ENCODE data around the gene AZI2.

AZI2 gene

GRCh38 chr3:28348629-28349468 is at the start of gene AZI2, which contains the start of gene ZCWPW2:
TSS of gene AZI2 (minus strand) at chr3:28348824. CDS start at chr3:28340617, 8,207 bp downstream.
TSS of gene ZCWPW2 (plus strand) at chr3:28348721. CDS start at chr3:28413069, 64,348 bp downstream.
- peak; percentile 96 for DNase-seq

- DNase-seq: no peak
These were observed 40.4 kb upstream of the AZI2 start for GRCh38 chr3:28388978-28389377.

- DNase-seq: no peak
These were observed 37.4 kb upstream of the AZI2 start for GRCh38 chr3:28386049-28386448.

GRCh38 chr3:28376424-28376823 is 27.8 kb upstream of the AZI2 start:
- DNase-seq: no peak

- DNase-seq: no peak
These were observed 911 bp upstream of the AZI2 start for GRCh38 chr3:28349469-28350000.

- DNase-seq: no peak
These were observed 377 bp downstream of the AZI2 start for GRCh38 chr3:28348265-28348628.

- DNase-seq: peak; percentile 44
These were observed 1.0 kb downstream of the AZI2 start for GRCh38 chr3:28347374-28348264.

- DNase-seq: no peak
These were observed 2.9 kb downstream of the AZI2 start for GRCh38 chr3:28345690-28346089.

GRCh38 chr3:28343144-28343543 is 5.5 kb downstream of the AZI2 start:
- DNase-seq: no peak

GRCh38 chr3:28337230-28337629 is 11.4 kb downstream of the AZI2 start:
- DNase-seq: no peak

GRCh38 chr3:28335246-28335645 is 13.4 kb downstream of the AZI2 start:
- DNase-seq: no peak

- no peak for DNase-seq
These were observed 14.1 kb downstream of the AZI2 start for GRCh38 chr3:28334552-28334951.

GRCh38 chr3:28328188-28329151 is 20.2 kb downstream of the AZI2 start:
- peak; percentile 20 for DNase-seq

- no peak for DNase-seq
These were observed 22.1 kb downstream of the AZI2 start for GRCh38 chr3:28326458-28326926.

- peak; percentile 58 for DNase-seq
These were observed 26.2 kb downstream of the AZI2 start for GRCh38 chr3:28322464-28322863.

- no peak for DNase-seq
These were observed 27.6 kb downstream of the AZI2 start for GRCh38 chr3:28320981-28321380.

GRCh38 chr3:28317438-28318022 is 31.1 kb downstream of the AZI2 start:
- DNase-seq: peak; percentile 54

- DNase-seq: no peak
These were observed 32.4 kb downstream of the AZI2 start for GRCh38 chr3:28316226-28316625.

GRCh38 chr3:28315711-28316110 is 32.9 kb downstream of the AZI2 start:
- DNase-seq: no peak

- no peak for DNase-seq
These were observed 40.4 kb downstream of the AZI2 start for GRCh38 chr3:28308196-28308595.

- DNase-seq: no peak
These were observed 46.9 kb downstream of the AZI2 start for GRCh38 chr3:28301688-28302087.

All from EL (cell line).